ENCODE measurements around the gene ANGPT4.

- TF ChIP-seq SOX6 (IDR thresholded peaks at IDR 0.05) = no peak
- no peak for TF ChIP-seq SOX6 (CRISPR knock-in tag; IDR thresholded peaks at IDR 0.05)
- TF ChIP-seq CHD2 (IDR thresholded peaks at IDR 0.05; ENCODE audit: low read depth, low read length) = no peak
- TF ChIP-seq SNRNP70 (IDR thresholded peaks at IDR 0.05; ENCODE audit: low read depth, low read length) = no peak
Measured at GRCh38 chr20:917416-917815, 1.3 kb upstream of the ANGPT4 start.
